ENCODE data around the gene ABCG2.
A peak's percentile ranks its signal among the peaks of the same experiment; 100 is the strongest.

Gene ABCG2

DNA sequence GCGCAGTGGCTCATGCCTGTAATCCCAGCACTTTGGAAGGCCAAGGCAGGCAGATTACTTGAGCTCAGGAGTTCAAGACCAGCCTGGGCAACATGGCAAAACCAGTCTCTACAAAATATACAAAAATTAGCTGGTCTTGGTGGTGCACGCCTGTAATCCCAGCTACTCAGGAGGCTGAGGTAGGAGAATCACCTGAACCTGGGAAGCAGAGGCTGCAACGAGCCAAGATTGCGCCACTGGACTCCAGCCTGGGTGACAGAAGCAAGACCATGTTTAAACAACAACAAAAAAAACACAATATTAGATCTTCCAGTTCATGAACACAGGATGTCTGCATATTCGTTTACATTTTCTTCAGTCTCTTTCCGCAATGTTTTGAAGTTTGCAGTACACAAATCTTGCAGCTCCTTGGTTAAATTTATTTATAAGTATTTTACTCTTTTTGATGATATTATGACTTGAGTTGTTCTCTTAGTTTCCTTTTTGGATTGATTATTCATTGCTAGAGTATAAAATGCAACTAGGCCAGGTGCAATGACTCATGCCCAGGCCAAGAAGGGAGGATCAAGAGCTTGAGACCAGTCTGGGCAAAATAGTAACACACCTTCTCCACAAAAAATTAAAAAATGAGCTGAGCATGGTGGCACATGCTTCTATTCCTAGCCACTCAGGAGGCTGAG lies 30.4 kb upstream of the ABCG2 start:
- H3K4me3 ChIP-seq (ENCODE audit: low read depth, low read length): no peak overlapping the region
- no peak for DNase-seq (ENCODE audit: low read depth)
- TF ChIP-seq, protein P1, sequence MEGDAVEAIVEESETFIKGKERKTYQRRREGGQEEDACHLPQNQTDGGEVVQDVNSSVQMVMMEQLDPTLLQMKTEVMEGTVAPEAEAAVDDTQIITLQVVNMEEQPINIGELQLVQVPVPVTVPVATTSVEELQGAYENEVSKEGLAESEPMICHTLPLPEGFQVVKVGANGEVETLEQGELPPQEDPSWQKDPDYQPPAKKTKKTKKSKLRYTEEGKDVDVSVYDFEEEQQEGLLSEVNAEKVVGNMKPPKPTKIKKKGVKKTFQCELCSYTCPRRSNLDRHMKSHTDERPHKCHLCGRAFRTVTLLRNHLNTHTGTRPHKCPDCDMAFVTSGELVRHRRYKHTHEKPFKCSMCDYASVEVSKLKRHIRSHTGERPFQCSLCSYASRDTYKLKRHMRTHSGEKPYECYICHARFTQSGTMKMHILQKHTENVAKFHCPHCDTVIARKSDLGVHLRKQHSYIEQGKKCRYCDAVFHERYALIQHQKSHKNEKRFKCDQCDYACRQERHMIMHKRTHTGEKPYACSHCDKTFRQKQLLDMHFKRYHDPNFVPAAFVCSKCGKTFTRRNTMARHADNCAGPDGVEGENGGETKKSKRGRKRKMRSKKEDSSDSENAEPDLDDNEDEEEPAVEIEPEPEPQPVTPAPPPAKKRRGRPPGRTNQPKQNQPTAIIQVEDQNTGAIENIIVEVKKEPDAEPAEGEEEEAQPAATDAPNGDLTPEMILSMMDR (conservative IDR thresholded peaks at IDR 0.05; ENCODE audit: low read depth, low read length): no peak

DNA sequence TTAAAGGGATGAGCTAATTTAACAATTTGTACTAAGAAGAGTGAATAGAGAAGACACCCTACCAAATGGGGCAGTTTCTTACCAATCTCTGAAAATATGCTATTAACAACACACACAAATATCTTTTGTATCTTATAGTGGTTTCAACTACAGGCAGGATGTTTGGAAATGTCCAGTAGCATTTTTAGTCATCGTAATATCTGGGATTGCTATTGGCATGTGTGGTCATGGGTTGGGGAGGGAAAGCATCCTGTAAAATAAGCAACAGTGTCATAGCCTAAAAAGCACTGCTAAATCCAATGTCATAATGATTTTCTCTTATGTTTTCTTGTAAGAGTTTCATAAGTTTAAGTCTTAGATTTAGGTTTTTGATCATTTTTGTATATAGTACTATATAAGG lies 29.3 kb upstream of the ABCG2 start:
- H3K4me3 ChIP-seq (ENCODE audit: low read depth, low read length): no peak overlapping the region
- no peak for DNase-seq (ENCODE audit: low read depth)
- TF ChIP-seq, protein P1 (conservative IDR thresholded peaks at IDR 0.05; ENCODE audit: low read depth, low read length): no peak

DNA sequence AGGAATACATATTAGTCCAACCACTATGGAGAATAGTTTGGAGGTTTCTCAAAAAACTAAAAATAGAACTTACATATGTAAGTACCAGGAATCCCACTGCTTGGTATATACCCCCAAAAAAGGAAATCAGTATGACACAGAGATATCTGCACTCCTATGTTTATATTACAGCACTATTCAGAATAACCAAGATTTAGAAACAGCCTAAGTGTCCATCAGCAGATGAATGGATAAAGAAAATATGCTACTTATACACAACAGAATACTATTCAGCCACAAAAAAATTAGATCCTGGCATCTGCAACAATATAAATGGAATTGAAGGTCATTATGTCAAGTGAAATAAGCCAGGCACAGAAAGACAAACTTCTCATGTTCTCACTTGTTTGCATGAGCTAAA lies 27.5 kb upstream of the ABCG2 start:
- TF ChIP-seq, protein P1 (conservative IDR thresholded peaks at IDR 0.05; ENCODE audit: low read depth, low read length): no peak
- H3K4me3 ChIP-seq (ENCODE audit: low read depth, low read length): no peak overlapping the region
- no peak for DNase-seq (ENCODE audit: low read depth)

DNA sequence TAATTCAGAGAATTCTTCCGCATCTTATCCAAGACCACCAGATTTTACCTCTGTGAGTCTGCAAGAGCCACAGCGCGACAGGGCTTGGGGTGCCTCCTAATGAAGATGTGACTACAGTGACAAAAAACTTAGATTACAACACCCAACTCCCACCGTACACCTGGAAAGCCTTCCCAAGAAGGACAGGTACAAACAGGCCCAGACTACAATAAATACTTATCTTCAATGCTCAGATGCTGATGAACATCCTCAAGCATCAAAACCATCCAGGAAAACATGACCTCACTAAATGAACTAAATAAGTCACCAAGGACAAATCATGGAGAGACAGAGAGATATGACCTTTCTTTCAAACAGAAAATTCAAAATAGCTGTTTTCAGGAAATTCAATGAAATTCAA lies 20.8 kb upstream of the ABCG2 start:
- no peak overlapping the region for H3K4me3 ChIP-seq (ENCODE audit: low read depth, low read length)
- TF ChIP-seq, protein P1 (conservative IDR thresholded peaks at IDR 0.05; ENCODE audit: low read depth, low read length): no peak
- DNase-seq (ENCODE audit: low read depth): no peak

DNA sequence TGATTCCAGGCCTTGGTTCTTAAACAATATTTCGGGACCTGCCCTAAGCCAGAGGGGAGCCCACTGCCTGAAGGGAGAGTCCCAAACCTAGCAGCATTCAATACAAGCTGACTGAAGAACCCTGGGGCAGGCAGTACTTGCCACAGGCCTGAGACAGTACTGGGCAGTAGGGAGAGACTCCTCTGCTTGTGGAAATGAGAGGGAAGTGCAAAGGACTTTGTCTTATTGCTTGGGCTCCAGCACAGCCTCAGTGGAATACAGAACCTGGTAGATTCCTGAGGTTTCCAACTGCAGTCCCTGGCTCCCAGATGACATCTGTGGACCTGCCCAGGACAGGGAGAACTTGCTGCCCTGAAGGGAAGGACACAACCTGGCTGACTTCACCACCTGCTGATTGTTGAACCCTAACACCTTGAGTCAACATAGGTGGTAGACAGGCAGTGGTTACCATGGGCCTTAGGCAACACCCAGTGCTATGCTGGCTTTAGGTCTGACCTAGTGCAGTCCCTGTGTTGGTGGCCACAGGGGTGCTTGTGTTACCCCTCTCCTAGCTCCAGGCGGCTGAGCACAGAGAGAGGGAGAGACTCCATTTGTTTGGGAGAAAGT lies 20.3 kb upstream of the ABCG2 start:
- no peak overlapping the region for H3K4me3 ChIP-seq (ENCODE audit: low read depth, low read length)
- TF ChIP-seq, protein P1 (conservative IDR thresholded peaks at IDR 0.05; ENCODE audit: low read depth, low read length): no peak
- no peak for DNase-seq (ENCODE audit: low read depth)

DNA sequence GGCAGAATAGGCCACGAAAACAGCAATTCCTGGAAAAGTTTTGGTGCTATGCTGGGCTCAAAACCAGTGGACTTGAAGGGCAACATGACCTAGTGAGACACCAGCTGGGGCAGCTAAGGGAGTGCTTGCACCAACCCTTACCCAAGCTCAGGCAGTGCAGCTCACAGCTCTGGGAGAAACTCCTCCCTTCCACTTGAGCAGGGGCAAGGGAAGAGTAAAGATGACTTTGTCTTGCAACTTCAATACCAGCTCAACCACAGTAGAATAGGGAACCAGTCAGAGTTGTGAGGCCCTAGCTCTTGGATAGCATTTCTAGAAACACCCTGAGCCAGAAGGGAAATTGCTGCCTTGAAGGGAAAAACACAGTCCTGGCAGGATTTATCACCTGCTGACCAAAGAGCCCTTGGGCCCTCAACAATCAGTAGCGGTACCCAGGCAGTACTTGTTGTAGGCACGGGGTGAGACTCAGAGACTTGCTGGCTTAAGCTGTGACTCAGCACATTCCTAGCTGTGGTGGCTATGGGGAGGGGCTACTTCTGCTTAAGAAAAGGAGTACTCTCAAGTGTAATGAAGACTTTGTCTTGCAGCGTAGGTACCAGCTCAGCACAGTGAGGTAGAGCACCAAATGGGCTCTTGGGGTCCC lies 19.7 kb upstream of the ABCG2 start:
- TF ChIP-seq, protein P1 (conservative IDR thresholded peaks at IDR 0.05; ENCODE audit: low read depth, low read length): no peak
- peak; percentile 80 for DNase-seq (ENCODE audit: low read depth)
- H3K4me3 ChIP-seq (ENCODE audit: low read depth, low read length): no peak overlapping the region

All from choroid plexus epithelial cell (primary cell).